Stimulated activated CD4-positive, alpha-beta T cell treated with anti-CD3 and anti-CD28 coated beads, TNF-alpha, amount 100 ng/mL, for 1 hour (primary cell): ENCODE measurements around the gene MICAL2.

Experiments
- DNase-seq, 3 donors: peaks; one replicate each; pipeline ENCODE4 v3.0.0-alpha.2; 2020; ENCODE audit warnings: low read depth in 3 of 3, low spot score in 1 of 3

MICAL2 gene, protein sequence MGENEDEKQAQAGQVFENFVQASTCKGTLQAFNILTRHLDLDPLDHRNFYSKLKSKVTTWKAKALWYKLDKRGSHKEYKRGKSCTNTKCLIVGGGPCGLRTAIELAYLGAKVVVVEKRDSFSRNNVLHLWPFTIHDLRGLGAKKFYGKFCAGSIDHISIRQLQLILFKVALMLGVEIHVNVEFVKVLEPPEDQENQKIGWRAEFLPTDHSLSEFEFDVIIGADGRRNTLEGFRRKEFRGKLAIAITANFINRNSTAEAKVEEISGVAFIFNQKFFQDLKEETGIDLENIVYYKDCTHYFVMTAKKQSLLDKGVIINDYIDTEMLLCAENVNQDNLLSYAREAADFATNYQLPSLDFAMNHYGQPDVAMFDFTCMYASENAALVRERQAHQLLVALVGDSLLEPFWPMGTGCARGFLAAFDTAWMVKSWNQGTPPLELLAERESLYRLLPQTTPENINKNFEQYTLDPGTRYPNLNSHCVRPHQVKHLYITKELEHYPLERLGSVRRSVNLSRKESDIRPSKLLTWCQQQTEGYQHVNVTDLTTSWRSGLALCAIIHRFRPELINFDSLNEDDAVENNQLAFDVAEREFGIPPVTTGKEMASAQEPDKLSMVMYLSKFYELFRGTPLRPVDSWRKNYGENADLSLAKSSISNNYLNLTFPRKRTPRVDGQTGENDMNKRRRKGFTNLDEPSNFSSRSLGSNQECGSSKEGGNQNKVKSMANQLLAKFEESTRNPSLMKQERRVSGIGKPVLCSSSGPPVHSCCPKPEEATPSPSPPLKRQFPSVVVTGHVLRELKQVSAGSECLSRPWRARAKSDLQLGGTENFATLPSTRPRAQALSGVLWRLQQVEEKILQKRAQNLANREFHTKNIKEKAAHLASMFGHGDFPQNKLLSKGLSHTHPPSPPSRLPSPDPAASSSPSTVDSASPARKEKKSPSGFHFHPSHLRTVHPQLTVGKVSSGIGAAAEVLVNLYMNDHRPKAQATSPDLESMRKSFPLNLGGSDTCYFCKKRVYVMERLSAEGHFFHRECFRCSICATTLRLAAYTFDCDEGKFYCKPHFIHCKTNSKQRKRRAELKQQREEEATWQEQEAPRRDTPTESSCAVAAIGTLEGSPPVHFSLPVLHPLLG

DNA sequence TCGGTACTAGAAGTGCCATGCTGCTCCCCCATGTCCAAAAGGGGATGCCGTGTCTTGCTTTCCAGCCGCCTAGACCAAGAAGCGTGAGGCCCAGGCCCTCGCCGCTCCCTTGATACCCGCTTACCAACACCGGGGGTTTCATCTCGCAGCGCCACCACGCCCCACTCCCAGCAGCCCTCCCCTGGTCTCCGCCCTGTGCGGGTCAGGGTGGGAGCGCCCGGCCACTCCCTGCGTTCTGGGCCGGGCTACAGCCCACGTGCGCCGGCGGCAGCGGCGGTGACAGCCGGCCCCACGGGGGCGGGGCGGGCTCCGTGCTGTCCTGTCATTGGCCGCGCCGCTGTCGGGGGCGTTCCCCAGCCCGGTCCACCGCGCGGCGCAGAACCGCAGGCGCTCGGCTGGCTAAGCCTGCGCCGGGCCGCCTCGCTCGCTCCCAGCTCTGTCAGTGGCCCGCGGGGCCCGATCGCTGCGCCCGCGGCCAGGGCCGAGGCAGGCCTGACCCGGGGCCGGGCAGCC lies at the start of gene MICAL2:
MICAL2 (plus strand) TSS at position 390 of the 513 bp plus-strand sequence. CDS start 51,566 bp downstream, outside the sequence.
- peak; percentile 36 to 78 (median 56) for DNase-seq

DNA sequence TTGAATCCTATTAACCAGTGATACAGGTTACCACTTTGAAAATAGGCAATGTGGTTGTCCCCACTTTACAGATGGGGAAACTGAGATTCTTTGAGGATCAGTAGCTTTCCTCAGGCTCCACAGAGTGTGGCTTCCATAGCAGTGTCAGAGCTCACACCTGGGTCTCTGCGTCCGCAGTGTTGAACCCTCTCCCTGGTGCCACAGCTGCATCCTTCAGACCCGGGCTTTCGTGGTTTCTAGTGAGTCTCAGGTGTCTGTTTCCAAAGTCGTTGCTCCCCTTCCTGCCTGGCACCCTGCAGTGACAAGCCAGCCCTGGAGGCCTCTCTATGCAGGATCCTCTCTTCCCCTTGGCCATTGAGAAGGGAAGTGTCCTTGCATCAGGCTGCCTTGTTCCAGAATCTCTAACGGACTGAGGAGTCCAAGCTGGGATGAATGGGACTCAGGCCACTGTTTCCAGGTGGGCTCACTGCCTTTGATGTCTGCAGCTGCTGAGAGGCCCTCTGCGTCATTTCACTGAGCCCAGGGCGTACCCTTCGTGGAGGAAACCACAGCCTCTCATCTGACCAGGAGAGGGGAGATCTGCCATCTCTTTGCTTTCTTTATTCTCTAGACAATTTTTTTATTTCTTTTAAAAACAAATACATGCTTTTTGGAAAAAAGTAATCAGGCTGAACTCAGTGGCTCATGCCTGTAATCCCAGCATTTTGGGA lies 48.4 kb upstream of the MICAL2 start:
- DNase-seq: no peak

DNA sequence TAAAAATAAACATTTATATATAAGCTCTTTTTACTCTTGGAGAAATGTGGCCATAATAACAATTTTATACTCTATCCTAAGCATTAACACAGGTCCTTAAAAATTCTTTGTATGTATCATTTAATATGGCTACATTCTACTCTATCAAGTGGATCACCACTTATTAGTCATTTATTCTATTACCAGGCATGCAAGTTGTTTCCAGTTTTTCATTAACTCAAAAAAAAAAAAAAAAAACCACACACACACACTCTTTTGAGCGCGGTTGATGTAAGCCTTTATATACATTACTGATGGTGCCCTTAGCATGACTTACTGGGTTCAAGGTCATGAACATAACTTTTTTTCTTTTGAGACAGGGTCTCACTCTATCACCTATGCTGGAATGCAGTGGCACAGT lies 47.1 kb upstream of the MICAL2 start:
- no peak for DNase-seq

DNA sequence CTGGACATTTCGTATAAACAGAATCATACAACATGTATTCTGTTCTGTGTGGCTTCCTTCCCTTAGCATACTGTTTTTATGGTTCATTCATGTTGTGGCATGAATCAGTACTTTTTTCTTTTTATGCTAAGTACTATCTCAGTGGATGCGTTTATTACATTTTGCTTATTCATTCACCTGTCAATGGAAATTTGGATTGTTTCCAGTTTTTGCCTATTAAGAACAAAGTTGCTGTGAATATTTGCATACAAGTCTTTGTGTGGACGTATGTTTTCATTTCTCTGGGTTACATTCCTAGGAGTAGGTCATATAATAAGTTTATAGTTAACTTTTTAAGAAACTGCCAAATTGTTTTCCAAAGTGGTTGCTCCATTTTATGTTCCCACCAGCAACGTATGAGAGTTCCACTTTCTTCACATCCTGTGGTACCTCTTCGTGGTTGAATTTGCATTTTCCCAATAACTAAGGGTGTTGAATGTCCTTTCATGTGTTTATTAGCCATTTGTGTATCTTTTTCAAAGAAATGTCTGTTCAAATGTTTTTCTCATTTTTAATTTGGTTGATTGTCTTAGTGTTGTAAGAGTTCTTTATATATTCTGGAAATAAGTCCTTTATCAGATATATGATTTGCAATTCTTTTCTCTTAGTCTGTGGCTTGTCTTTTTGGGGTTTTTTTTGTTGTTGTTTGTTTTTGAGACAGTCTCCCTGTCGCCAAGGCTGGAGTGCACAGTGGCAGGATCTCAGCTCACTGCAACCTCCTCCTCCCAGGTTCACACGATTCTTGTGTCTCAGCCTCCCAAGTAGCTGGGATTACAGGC lies 46.0 kb upstream of the MICAL2 start:
- no peak for DNase-seq

DNA sequence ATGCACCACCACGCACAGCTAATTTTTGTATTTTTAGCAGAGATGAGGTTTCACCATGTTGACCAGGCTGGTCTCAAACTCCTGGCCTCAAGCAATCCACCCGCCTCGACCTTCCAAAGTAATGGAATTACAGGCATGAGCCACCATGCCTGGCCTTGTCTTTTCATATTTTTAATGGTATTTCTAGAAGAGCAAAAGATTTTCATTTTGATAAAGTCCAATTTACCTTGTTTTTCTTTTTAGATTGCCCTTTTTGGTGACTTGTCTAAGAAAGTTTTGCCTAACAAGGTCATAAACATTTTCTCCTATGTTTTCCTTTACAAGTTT lies 45.5 kb upstream of the MICAL2 start:
- DNase-seq: no peak

DNA sequence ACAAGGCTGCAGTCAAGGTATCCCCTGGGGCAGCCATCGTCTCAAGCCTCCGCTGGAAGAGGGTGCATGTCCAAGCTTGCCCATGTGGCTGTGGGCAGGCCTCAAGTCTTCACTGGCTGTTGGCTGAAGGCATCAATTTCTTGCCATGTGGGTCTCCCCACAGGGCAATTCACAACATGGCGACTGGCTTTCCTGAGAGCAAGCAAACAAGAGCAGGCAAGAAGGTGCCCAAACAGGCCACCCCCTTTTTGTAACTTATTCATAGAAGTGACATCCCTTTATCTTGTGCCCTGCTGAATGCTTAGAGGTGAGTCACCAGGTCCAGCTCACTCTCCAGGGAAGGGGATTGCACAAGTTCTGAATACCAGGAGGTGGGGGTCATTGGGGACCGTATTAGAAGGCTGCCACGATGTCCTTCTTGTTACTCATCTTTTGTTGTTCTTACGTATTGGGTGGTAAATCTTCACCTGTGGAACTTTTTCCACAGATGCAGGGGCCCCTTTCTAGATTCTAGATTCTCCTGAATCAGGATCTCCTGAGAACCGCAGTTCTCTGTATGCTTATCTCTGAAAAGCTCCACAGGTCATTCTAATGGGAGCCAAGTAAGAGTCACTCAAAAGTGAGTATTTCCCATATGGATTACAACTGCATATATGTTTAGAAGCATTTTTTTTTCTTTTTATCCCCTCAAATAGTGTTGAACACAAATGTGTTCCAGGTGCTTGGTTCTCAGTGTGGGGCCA lies 44.2 kb upstream of the MICAL2 start:
- DNase-seq: no peak

DNA sequence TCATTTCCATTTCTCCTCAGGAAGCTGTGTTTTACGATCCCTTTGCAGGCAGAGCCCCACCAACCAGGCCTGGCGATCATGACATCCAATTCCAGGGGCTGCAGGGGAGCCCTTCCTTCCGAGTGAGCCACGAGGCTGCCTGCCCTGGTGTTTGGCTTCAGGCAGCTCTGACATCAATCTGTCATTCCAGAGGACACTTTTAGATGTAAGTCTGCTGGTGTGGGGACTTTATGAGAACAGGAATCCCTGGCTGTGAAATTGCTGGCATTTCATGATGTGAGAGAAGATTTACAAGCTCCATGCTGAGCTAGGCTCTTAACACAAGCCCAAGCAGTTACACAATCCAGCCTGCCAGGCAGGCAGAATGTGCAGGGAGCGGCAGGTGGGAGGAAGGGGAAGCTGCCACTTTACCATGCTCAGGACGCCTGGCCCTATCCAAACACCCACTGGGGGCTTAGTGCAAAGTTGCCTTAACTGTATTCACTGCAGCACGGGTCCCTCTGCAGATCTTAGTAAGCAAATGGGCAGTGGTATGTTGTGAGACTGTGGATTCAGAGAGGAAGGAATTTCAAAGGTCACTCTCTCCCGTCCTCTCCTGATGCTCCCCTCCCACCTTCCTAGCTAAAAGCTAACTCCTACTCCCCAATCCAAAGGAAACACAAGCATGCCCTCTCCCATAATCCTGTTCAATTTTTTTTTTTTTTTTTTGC lies 43.4 kb upstream of the MICAL2 start:
- no peak for DNase-seq

DNA sequence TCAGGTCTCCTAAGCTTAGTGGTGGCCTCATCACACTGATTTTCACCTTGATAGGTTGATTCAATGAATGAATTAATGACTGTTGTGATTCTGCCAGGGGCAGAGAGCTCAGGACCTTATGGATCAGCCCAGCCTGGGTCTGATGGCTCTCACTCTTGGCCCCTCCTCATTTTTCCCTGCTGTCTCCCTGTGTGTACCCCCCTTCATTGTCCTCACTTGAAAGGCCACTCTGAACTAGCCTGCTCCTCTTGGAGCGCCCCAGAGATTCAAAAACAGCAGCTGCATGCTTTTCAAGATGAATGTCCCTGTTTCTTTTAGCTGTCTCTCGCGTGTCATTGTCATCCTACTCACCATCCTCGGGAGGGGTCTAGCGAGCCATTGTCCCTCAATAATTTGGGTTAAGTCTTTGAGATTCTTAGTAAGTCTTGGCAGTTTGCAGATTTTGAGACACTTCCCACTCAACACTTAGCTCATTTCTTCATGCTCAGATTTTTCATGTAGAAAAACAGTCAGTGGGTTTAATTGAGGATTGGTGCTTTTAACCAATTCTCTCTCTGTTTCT lies 42.5 kb upstream of the MICAL2 start:
- DNase-seq: no peak

DNA sequence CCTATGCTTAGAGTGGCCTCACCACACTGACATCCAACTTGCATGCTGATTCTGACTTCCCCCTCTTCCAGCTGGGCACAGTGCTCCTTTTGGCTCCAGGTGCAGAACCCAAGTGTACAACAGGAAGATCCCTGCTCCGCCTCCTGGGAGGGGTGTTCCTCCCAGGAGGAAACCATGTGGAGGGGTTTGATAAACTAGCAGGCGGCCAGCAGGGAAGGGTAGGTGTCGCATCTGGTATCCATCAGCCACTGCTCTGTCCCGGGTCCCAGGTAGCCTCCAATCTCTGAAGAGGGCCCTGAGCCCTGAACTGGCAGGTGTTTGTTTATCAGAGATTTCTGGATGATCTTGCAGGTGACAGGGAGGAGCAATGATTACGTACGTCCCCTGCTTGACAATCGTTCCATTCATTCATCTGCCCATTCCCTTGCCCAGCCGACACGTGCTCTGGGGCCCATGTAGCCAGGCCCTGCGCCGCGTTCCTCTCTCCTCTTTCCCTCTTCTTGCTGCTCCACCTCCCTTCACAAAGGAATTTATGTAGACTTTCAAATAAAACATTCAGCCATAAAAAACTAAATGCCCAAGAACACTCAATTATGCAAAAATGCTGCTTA lies 41.2 kb upstream of the MICAL2 start:
- DNase-seq: no peak

DNA sequence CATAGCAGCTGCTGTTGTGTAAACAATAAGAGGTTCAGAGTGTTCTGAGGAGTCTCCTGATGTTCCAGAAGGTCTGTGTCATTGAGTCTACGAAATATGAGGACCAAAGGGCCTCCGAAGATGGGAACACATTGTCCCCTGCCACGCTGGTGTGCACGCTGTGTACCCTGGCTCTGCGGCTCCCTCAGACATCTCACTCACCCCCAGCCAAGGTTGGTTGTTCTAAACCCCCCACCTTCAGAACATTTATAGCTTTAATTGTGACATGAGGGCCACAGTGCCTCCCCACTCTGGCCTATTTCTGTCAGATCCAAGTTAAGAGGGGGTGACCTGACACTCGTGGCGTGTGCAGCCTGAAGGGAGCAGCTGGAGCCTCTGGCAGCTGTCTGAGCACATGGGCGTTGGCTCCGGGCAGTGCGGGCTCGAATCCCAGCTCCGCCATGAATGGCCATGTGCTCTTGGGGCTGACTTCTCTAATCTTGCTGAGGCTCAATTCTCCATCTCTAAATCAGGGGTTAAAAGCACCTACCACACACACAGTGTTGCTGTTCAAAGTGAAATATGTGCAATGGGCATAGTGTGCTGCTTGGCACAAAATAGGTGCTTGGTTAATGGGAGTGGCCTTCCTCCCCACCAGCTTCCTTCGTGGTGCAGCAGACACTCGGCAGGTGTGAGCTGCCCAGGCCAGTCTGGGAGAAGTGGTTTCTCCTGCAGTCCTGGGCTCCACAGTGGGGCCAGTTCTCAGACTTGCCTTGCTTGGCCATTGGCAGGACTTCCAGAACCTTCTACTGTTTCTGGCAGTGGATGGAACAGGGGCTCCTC lies 39.7 kb upstream of the MICAL2 start:
- DNase-seq: no peak

DNA sequence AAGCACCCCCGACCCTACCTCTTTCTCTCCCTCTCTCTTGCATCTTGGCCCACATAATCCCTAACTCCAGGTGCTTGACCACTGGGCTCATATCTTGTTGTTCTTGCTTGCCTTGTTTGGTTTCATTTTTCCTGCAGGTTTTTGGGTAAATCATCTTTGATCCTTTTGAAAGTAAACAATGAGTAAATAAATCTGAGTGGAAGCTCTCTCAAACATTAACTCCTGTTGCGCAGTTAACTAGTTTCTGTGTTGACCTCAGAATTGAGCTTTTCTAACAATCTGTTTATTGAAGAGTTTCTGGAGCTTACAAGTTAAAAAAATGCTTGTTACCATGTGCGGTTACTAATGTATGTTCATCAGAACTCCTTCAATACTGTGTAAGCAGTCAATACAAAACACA lies 38.8 kb upstream of the MICAL2 start:
- DNase-seq: no peak

DNA sequence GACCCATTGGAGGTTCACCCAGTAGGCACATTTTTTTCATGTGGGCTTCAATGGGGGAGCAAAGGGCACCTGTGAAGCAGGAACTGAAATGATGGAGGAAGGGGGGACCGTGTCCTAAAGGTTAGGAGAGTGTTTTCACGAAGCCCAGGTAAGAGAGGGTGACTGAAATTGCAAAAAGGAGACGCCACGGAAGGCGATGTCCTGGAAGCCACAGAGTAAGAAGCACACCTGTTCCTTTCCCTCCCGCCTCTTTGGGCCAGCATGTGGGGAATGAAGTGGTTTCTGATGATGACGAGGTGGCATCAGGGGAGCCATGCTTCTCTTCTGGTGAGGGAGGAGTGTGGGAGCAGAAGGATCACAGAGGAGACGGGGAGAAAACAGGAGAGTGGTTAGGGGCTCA lies 37.0 kb upstream of the MICAL2 start:
- DNase-seq: no peak

DNA sequence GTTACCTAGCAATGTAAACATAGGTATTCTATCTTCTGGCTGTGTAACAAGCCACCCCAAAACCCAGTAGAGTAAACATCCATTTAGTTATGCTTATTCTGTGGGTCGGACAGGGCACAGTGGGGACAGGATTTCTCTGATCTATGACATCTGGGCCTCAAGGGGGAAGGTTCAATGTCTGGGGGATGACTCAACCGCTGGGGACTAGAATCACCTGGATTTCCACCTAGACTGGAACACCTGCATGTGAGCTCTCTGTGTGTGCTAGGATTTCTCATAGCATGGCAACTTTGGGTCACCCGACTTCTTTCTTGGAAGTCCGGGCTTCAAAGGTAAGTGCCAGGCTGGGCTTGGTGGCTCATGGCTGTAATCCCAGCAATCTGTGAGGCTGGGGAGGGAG lies 36.5 kb upstream of the MICAL2 start:
- DNase-seq: no peak

DNA sequence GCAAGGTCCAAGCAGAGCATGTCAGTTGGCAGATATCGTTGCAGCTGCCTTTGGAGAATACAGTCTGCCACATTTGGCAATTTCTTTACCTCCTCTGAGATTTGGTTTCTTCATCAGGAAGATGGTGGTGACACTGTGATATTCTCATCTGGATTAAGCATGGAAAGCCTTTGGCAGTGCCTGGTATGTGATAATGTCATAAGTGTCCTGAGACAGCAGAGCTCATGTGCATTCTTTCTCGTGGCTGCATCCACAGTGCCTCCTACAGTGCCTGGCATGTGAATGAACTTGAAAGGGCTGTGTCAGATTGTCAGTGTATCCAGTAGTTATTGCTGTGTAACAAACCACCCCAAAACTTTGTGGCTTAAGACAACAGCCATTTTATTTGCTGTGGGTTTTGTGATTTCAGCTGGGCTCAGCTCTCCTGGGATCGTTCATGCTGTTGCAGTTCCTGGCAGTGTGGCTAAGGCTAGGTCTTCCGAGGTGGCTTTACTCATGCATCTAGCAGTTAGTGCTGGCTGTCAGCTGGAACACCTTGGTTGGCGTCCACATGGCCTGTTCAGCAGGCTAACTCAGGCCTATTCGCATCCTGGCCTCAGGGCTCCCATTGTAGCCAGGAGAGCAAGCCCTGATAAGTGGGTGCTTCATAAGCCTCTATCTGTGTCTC lies 35.7 kb upstream of the MICAL2 start:
- DNase-seq: no peak

DNA sequence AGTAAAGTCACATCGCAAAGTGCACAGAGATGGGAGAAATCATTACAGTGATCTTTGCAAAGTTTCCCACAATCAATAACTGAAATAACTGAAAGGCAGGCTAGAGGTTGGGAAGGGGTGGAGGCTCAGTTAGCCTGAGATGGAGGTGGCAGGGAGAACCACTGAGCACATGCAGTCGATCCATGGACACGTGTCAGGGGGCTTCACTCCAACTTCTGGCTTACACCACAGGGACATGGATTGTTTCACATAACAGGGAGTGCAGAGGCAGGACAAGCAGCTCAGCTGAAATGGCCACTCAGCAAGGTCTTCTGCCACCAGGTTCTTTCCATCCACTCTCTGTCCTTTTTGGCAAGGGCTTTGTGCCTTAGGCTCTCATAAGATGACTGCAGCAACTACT lies 35.1 kb upstream of the MICAL2 start:
- no peak for DNase-seq
